Neuronal stem cell (in vitro differentiated cells): ENCODE data around the gene NTF3.

Source experiments
- DNase-seq: peaks from one replicate; pipeline ENCODE4 v3.0.0-alpha.2; 2013; ENCODE audit warnings: low spot score
- H2AFZ ChIP-seq: one replicate; pipeline ENCODE4 v1.6.1; 2013; ENCODE audit warnings: mild to moderate bottlenecking, low read length, inconsistent platforms
- H2AK5ac ChIP-seq: 2 replicates; pipeline ENCODE4 v1.6.1; 2013; ENCODE audit warnings: low read depth, mild to moderate bottlenecking, inconsistent platforms, low read length, moderate library complexity, mixed read lengths
- H2BK120ac ChIP-seq: 2 replicates; pipeline ENCODE4 v1.6.1; 2013; ENCODE audit warnings: low read depth, mild to moderate bottlenecking, inconsistent platforms, low read length, moderate library complexity, mixed read lengths
- H2BK12ac ChIP-seq: one replicate; pipeline ENCODE4 v1.6.1; 2013; ENCODE audit warnings: low read length, inconsistent platforms
- H2BK15ac ChIP-seq: 2 replicates; pipeline ENCODE4 v1.6.1; 2013; ENCODE audit warnings: mild to moderate bottlenecking, low read length, inconsistent platforms, mixed read lengths
- H2BK5ac ChIP-seq: one replicate; pipeline ENCODE4 v1.6.1; 2013; ENCODE audit warnings: inconsistent platforms, mild to moderate bottlenecking, low read length, moderate library complexity
- H3K14ac ChIP-seq: one replicate; pipeline ENCODE4 v1.6.1; 2013; ENCODE audit warnings: low read length, inconsistent platforms
- H3K18ac ChIP-seq: 2 replicates; pipeline ENCODE4 v1.6.1; 2013; ENCODE audit warnings: low read length, inconsistent platforms
- H3K23ac ChIP-seq: 2 replicates; pipeline ENCODE4 v1.6.1; 2013; ENCODE audit warnings: low read depth, mild to moderate bottlenecking, mixed read lengths, low read length, inconsistent platforms; ENCODE audit not compliant: poor library complexity
- H3K27ac ChIP-seq: replicated peaks from 3 replicates; pipeline ENCODE4 v1.5.1; 2013; ENCODE audit warnings: low read length, inconsistent platforms
- H3K27me3 ChIP-seq, 3 experiments: 2 replicates each; pipeline ENCODE4 v1.6.1; 2013; ENCODE audit warnings: low read length in 3 of 3, mild to moderate bottlenecking in 2 of 3, inconsistent platforms in 1 of 3, low read depth in 1 of 3, mixed read lengths in 1 of 3, moderate library complexity in 1 of 3; ENCODE audit not compliant: control insufficient read depth in 3 of 3, insufficient read depth in 3 of 3
- H3K36me3 ChIP-seq, 2 donors: replicated peaks in 1 of 2; 2 replicates each; pipeline ENCODE4 v1.6.1; 2013; ENCODE audit warnings: low read length in 2 of 2; ENCODE audit not compliant: control insufficient read depth in 2 of 2, insufficient read depth in 2 of 2
- H3K4ac ChIP-seq: 2 replicates; pipeline ENCODE4 v1.6.1; 2013; ENCODE audit warnings: inconsistent platforms, mild to moderate bottlenecking, low read length, moderate library complexity
- H3K4me1 ChIP-seq, 2 donors: 1 replicate in 1 of 2; 2 replicates in 1 of 2; pipeline ENCODE4 v1.6.1; 2013; ENCODE audit warnings: low read length in 2 of 2, low read depth in 1 of 2; ENCODE audit not compliant: control insufficient read depth in 2 of 2, insufficient read depth in 1 of 2
- H3K4me2 ChIP-seq: one replicate; pipeline ENCODE4 v1.6.1; 2013; ENCODE audit warnings: mild to moderate bottlenecking, low read length, inconsistent platforms; ENCODE audit not compliant: insufficient read depth, poor library complexity, severe bottlenecking
- H3K4me3 ChIP-seq, 2 donors: 2 replicates each; pipeline ENCODE4 v1.5.1; 2013; ENCODE audit warnings: low read length in 2 of 2, mild to moderate bottlenecking in 2 of 2, inconsistent platforms in 1 of 2, moderate library complexity in 1 of 2
- H3K79me1 ChIP-seq: one replicate; pipeline ENCODE4 v1.6.1; 2013; ENCODE audit warnings: low read depth, mild to moderate bottlenecking, inconsistent platforms, low read length, moderate library complexity
- H3K9ac ChIP-seq: one replicate; pipeline ENCODE4 v1.6.1; 2013; ENCODE audit warnings: mild to moderate bottlenecking, low read depth, low read length, inconsistent platforms; ENCODE audit not compliant: poor library complexity
- H3K9me3 ChIP-seq, 2 donors: replicated peaks in 1 of 2; 2 replicates each; pipeline versions ENCODE3 to v1.6.1; 2013; ENCODE audit warnings: low read length in 2 of 2, mild to moderate bottlenecking in 2 of 2, inconsistent platforms in 1 of 2, low read depth in 1 of 2, mixed read lengths in 1 of 2, moderate library complexity in 1 of 2; ENCODE audit not compliant: control insufficient read depth in 2 of 2, insufficient read depth in 1 of 2
- H4K8ac ChIP-seq: one replicate; pipeline ENCODE4 v1.6.1; 2013; ENCODE audit warnings: low read depth, mild to moderate bottlenecking, inconsistent platforms, low read length, moderate library complexity
- H4K91ac ChIP-seq: one replicate; pipeline ENCODE4 v1.6.1; 2013; ENCODE audit warnings: low read length, low read depth, mild to moderate bottlenecking, inconsistent platforms; ENCODE audit not compliant: poor library complexity
- WGBS, 2 donors: extraction: QIAGEN DNeasy Blood & Tissue Kit; methylation state at CpG; one replicate each; pipeline ENCODE4 v1.1.7; 2013; ENCODE audit warnings: missing lambda C conversion rate in 2 of 2, mixed read lengths in 1 of 2; ENCODE audit not compliant: insufficient read length in 2 of 2, insufficient replicate concordance in 1 of 2; ENCODE audit errors: extremely low coverage in 2 of 2; 5-methylcytosine and 5-hydroxymethylcytosine counted together

The NTF3 gene

DNA sequence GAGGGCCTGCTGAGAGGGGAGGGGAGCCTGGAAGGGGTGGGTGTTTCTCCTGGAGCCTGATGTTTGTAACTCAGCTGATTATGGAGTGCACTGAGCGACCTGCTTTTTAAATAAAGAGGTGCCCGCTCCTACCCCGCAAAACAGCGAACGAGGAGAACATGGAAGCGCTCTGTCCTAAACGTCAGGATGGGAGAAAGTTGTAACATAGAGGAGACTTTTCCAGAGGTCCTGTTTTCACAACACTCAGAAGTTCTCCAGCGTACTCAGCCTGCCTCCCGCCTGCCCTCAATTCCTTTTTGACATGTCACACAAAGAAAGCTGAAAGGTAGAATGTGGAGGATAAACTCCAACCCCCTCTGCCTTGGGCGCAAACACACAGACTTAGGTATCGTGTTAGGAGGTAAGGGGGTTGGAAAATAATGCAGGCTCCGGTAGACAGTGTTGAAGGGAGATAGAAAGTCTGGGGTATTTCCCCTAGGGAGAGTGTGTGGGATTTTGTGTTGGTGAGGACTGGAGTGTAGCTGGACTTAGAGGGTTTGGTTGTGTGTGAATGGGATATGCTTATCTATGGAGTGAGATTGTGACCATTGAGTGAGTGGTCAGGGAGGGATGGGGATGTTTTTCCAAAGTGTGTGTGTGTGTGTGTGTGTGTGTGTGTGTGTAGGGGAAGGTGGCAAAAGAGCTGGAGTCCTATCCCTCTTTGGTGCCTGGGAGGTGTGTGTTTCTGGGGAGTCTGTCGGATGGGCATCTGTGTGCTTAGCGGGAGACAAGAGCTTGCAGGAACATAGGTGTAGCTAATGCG is 2.1 kb downstream of the NTF3 start:
- peaks cover 0 to 4% of the 10 kb centered on the region in 2 donors for H3K9me3 ChIP-seq
- peaks cover 12 to 18% of the 10 kb centered on the region in 2 donors for H3K4me1 ChIP-seq
- H3K18ac ChIP-seq = peak overlapping the region; percentile 92
- H2BK120ac ChIP-seq = no peak overlapping the region
- no peak overlapping the region for H4K91ac ChIP-seq
- peak overlapping the region; percentile 87 for H2AFZ ChIP-seq
- H3K27ac ChIP-seq = no peak overlapping the region
- H3K14ac ChIP-seq = no peak overlapping the region
- no peak overlapping the region for H3K4ac ChIP-seq
- WGBS, 2 donors = no CpG with 5 or more reads among the region's 15 CpGs
- no peak overlapping the region for H2BK12ac ChIP-seq
- peak overlapping the region; percentile 40 for H2BK15ac ChIP-seq
- peaks cover 0 to 78% (median 3%) of the 10 kb centered on the region in 3 experiments for H3K27me3 ChIP-seq
- peak overlapping the region; percentile 96 for H3K4me2 ChIP-seq
- no peak overlapping the region for H3K23ac ChIP-seq
- DNase-seq = peak; percentile 12
- no peaks in the 10 kb centered on the region for H3K36me3 ChIP-seq
- H4K8ac ChIP-seq = no peak overlapping the region
- peak overlapping the region; percentile 53 for H3K9ac ChIP-seq
- H3K79me1 ChIP-seq = peaks cover 9% of the 10 kb centered on the region
- peak overlapping the region; percentile 48 for H2AK5ac ChIP-seq
- peak overlapping the region in 1 of 2 donors; percentile 85 for H3K4me3 ChIP-seq
- H2BK5ac ChIP-seq = no peak overlapping the region

GRCh38 chr12:5434647-5435560 is 3.0 kb downstream of the NTF3 start:
- Histone ChIP-seq H2AFZ (no peak overlapping the region), H3K9ac (peak overlapping the region; percentile 53), H4K8ac (no peak overlapping the region), H3K23ac (no peak overlapping the region), H3K4ac (no peak overlapping the region), H3K9me3 (peaks cover 0 to 4% of the 10 kb centered on the region in 2 donors), H3K27me3 (peaks cover 0 to 70% (median 3%) of the 10 kb centered on the region in 3 experiments), H2BK120ac (no peak overlapping the region), H2AK5ac (no peak overlapping the region), H3K18ac (peak overlapping the region; percentile 23), H3K79me1 (peaks cover 9% of the 10 kb centered on the region), H3K14ac (no peak overlapping the region), H2BK5ac (no peak overlapping the region), H3K4me3 (peak overlapping the region in 1 of 2 donors; percentile 55), H3K4me2 (no peak overlapping the region), H3K4me1 (peaks cover 12 to 17% of the 10 kb centered on the region in 2 donors), H2BK12ac (no peak overlapping the region), H4K91ac (no peak overlapping the region), H3K27ac (no peak overlapping the region), H2BK15ac (peak overlapping the region; percentile 12), H3K36me3 (no peaks in the 10 kb centered on the region)
- no CpG with 5 or more reads among the region's 6 CpGs for WGBS, 2 donors
- DNase-seq = no peak

DNA sequence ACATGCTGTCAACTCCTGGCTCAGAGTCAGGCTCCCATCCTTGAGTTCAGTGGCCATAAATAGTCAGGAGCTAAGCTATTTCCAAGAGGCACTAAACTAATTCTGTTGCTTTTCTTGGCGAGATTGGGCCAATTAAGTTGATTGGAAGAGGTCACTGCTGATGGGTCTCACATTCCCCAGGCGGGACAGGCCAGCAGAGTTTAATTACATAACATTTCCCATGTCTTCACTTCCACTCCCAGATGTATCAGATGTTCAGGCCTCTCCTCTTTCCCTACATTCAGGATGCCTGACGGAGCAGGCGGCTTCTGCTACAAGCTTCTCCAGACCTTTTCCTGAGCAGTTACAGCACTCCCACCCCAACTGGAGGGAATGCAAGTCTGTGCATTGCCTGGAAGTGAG is 5.3 kb downstream of the NTF3 start:
- Histone ChIP-seq H3K27ac (no peak overlapping the region), H3K23ac (no peak overlapping the region), H3K4me1 (peaks cover 7 to 31% of the 10 kb centered on the region in 2 donors), H4K8ac (no peak overlapping the region), H4K91ac (no peak overlapping the region), H2BK120ac (no peak overlapping the region), H2BK12ac (no peak overlapping the region), H2BK5ac (no peak overlapping the region), H3K4me3 (no peak overlapping the region), H3K27me3 (peaks cover 0 to 48% (median 3%) of the 10 kb centered on the region in 3 experiments), H3K36me3 (no peaks in the 10 kb centered on the region), H2BK15ac (no peak overlapping the region), H3K18ac (no peak overlapping the region), H3K79me1 (peaks cover 15% of the 10 kb centered on the region), H3K9ac (no peak overlapping the region), H2AFZ (no peak overlapping the region), H3K4ac (no peak overlapping the region), H3K4me2 (no peak overlapping the region), H2AK5ac (no peak overlapping the region), H3K14ac (no peak overlapping the region), H3K9me3 (peaks cover 0 to 4% of the 10 kb centered on the region in 2 donors)
- no CpG with 5 or more reads among the region's 4 CpGs for WGBS, 2 donors
- no peak for DNase-seq

DNA sequence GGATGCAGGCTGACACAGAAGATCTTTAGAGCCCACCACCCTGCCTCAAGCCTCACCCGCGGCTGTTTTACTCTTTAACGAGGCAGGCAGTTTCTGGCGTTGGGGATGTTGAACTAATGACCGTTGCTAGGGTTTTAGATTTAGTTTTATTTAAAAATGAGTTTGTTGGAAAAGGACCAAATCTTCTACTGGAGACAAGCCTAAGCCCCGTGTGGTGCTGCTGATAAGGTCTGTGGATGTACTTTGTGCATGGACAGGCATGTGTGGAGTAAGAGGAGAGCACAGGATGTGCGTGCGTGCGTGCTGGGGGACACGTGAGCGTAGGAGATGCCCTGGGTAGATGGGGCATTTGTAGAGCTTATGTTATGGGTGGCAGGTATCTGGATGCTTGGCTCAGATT is 5.7 kb downstream of the NTF3 start:
- H2BK120ac ChIP-seq = no peak overlapping the region
- no peak overlapping the region for H3K27ac ChIP-seq
- H4K91ac ChIP-seq = no peak overlapping the region
- H4K8ac ChIP-seq = no peak overlapping the region
- no peak overlapping the region for H3K14ac ChIP-seq
- no peak overlapping the region for H3K4me3 ChIP-seq
- H2BK12ac ChIP-seq = no peak overlapping the region
- H3K18ac ChIP-seq = no peak overlapping the region
- H2BK15ac ChIP-seq = no peak overlapping the region
- no peak overlapping the region for H3K4me2 ChIP-seq
- peaks cover 3 to 32% of the 10 kb centered on the region in 2 donors for H3K4me1 ChIP-seq
- H2AK5ac ChIP-seq = no peak overlapping the region
- no peak overlapping the region for H2AFZ ChIP-seq
- DNase-seq = no peak
- H3K36me3 ChIP-seq = no peaks in the 10 kb centered on the region
- no peak overlapping the region for H3K4ac ChIP-seq
- H3K23ac ChIP-seq = no peak overlapping the region
- H3K9me3 ChIP-seq = peaks cover 0 to 4% of the 10 kb centered on the region in 2 donors
- peaks cover 15% of the 10 kb centered on the region for H3K79me1 ChIP-seq
- H2BK5ac ChIP-seq = no peak overlapping the region
- H3K9ac ChIP-seq = no peak overlapping the region
- WGBS, 2 donors = no CpG with 5 or more reads among the region's 11 CpGs
- peaks cover 0 to 44% (median 3%) of the 10 kb centered on the region in 3 experiments for H3K27me3 ChIP-seq
